K562 (cell line): ENCODE data around the gene C1QTNF3. TPM values are rescaled to one million over a fixed set of nuclear protein-coding genes. Genes with fewer than 3 reads are reported as not detected.

Experiments used
- ATAC-seq: fragments of 200-7000 bp; cut with Tn5 transposase; 3 replicates; pipeline ENCODE4 v1.9.1; 2020; ENCODE audit warnings: moderate library complexity
- BruUV-seq: library from RNA; stranded (reverse); fragments of 400-500 nt; replicated peaks from 2 replicates; lab custom pipeline; 2021; lab: Mats Ljungman, UMichigan
- CTCF ChIA-PET: fragments of 300-600 bp; formaldehyde crosslinking; extraction: SDS; loops from one replicate; lab custom pipeline; 2021; ENCODE audit warnings: low intra/inter-chr PET ratio; lab: Yijun Ruan, JAX
- POLR2A ChIA-PET: fragments of 300-600, 350-650 bp; sonication (Branson Sonifier 250); formaldehyde crosslinking; extraction: SDS; loops from one replicate; lab custom pipeline; 2021; ENCODE audit warnings: antibody characterized with exemption, inconsistent platforms; lab: Yijun Ruan, JAX
- DNase-seq, 4 experiments: peaks; one replicate each; pipeline versions ENCODE4 v3.0.0 to v3.0.0-alpha.2; 2011 to 2018; ENCODE audit warnings: low spot score in 3 of 4, mixed read lengths in 3 of 4; ENCODE audit errors: extremely low read depth in 1 of 4
- FAIRE-seq: peaks from 2 replicates; lab custom pipeline; 2011; peaks lifted over from hg19 to GRCh38; lab: Jason Lieb, UNC
- H2AFZ ChIP-seq: 2 replicates; pipeline ENCODE4 v1.6.0; 2011; ENCODE audit warnings: low read depth, low read length, control low read depth, inconsistent platforms
- H3K27ac ChIP-seq: fragments of 200-600 bp; 3 replicates; pipeline ENCODE4 v1.8.0; 2011; ENCODE audit warnings: low read depth, mild to moderate bottlenecking, control low read depth, inconsistent platforms, low read length, moderate library complexity, mixed read lengths; ENCODE audit errors: extremely low read depth
- H3K27me3 ChIP-seq, 2 experiments: fragments of 300-600 bp in 1 of 2; 2 replicates in 1 of 2; 3 replicates in 1 of 2; pipeline versions ENCODE4 v1.6.0 to v1.8.0; 2011; ENCODE audit warnings: inconsistent platforms in 2 of 2, low read length in 2 of 2, mild to moderate bottlenecking in 1 of 2, mixed read lengths in 1 of 2, moderate library complexity in 1 of 2; ENCODE audit not compliant: control insufficient read depth in 2 of 2, insufficient read depth in 2 of 2
- H3K36me3 ChIP-seq: fragments of 300-600 bp; 3 replicates; pipeline ENCODE4 v1.8.0; 2011; ENCODE audit warnings: mild to moderate bottlenecking, low read length, inconsistent platforms; ENCODE audit not compliant: control insufficient read depth, insufficient read depth
- H3K4me1 ChIP-seq, 2 experiments: fragments of 200-600 bp in 1 of 2; replicated peaks in 1 of 2; 2 replicates in 1 of 2; 3 replicates in 1 of 2; pipeline versions ENCODE4 v1.5.1 to v1.8.0; 2011; ENCODE audit warnings: inconsistent platforms in 2 of 2, low read length in 2 of 2, mild to moderate bottlenecking in 1 of 2, mixed read lengths in 1 of 2, moderate library complexity in 1 of 2; ENCODE audit not compliant: control insufficient read depth in 2 of 2, insufficient read depth in 2 of 2
- H3K4me2 ChIP-seq: 2 replicates; pipeline ENCODE4 v1.6.1; 2011; ENCODE audit warnings: low read length, control low read depth, inconsistent platforms, mixed read lengths; ENCODE audit not compliant: insufficient read depth
- H3K4me3 ChIP-seq: fragments of 200-600 bp; sonication (generic), shearing (Covaris generic); 2 replicates; pipeline ENCODE4 v1.5.1; 2016; ENCODE audit warnings: control low read depth, inconsistent platforms
- H3K79me2 ChIP-seq: fragments of 200-600 bp; 3 replicates; pipeline ENCODE4 v1.8.0; 2011; ENCODE audit warnings: low read length, inconsistent platforms; ENCODE audit not compliant: control insufficient read depth, insufficient read depth
- H3K9ac ChIP-seq, 2 experiments: 2 replicates each; pipeline versions ENCODE4 v1.6.0 to v1.6.1; 2011; ENCODE audit warnings: low read depth in 2 of 2, low read length in 2 of 2, control low read depth in 1 of 2, inconsistent platforms in 1 of 2, mild to moderate bottlenecking in 1 of 2, mixed read lengths in 1 of 2; ENCODE audit not compliant: insufficient read depth in 1 of 2
- H3K9me1 ChIP-seq: one replicate; pipeline ENCODE4 v1.6.0; 2011; ENCODE audit warnings: inconsistent platforms, mild to moderate bottlenecking, low read length, moderate library complexity; ENCODE audit not compliant: control insufficient read depth, insufficient read depth
- H3K9me3 ChIP-seq: replicated peaks from 2 replicates; pipeline ENCODE4 v1.5.1; 2011; ENCODE audit warnings: low read depth, low read length, inconsistent platforms; ENCODE audit not compliant: control insufficient read depth, insufficient read depth
- H4K20me1 ChIP-seq: replicated peaks from 2 replicates; pipeline ENCODE4 v1.6.1; 2011; ENCODE audit warnings: low read length, inconsistent platforms, mixed read lengths; ENCODE audit not compliant: control insufficient read depth, insufficient read depth
- ARHGAP35 ChIP-seq: fragments of 450-650 bp; IDR thresholded peaks from 2 replicates; pipeline ENCODE4 v1.6.1; 2018; ENCODE audit not compliant: partially characterized antibody
- ARID2 ChIP-seq: fragments of 450-650 bp; IDR thresholded peaks from 2 replicates; pipeline ENCODE4 v1.6.1; 2017; ENCODE audit warnings: antibody characterized with exemption, mild to moderate bottlenecking
- HSF4 ChIP-seq: fragments of 250-450 bp; sonication (Bioruptor Pico); IDR thresholded peaks from 2 replicates; pipeline ENCODE4 v2.1.2; 2022; ENCODE audit warnings: mild to moderate bottlenecking, moderate library complexity, borderline replicate concordance
- MEIS2 ChIP-seq: fragments of 450-650 bp; IDR thresholded peaks from 2 replicates; pipeline ENCODE4 v1.6.1; 2014; ENCODE audit warnings: mild to moderate bottlenecking; ENCODE audit not compliant: partially characterized antibody
- POLR3G ChIP-seq: IDR thresholded peaks from 2 replicates; pipeline ENCODE4 v1.6.1; 2011; ENCODE audit not compliant: insufficient read length, insufficient replicate concordance; ENCODE audit errors: extremely low read depth
- SRSF3 ChIP-seq: fragments of 200-400 bp; formaldehyde crosslinking; IDR thresholded peaks from 2 replicates; pipeline ENCODE4 v1.6.1; 2016; ENCODE audit warnings: mild to moderate bottlenecking, low read length, moderate library complexity; ENCODE audit not compliant: insufficient read depth
- TRIM24 ChIP-seq, 2 experiments: fragments of 450-650 bp; IDR thresholded peaks; 2 replicates each; pipeline ENCODE4 v1.6.1; 2016
- ZNF165 ChIP-seq: fragments of 250-450 bp; sonication (Bioruptor Pico); IDR thresholded peaks from 2 replicates; pipeline ENCODE4 v1.4.0; 2020; ENCODE audit warnings: borderline replicate concordance
- WGBS: fragments of 100-300 bp; shearing (Covaris generic); methylation state at CpG from one replicate; pipeline ENCODE4 v1.1.6; 2016; ENCODE audit warnings: low coverage, mixed read lengths; ENCODE audit not compliant: insufficient coverage; ENCODE audit errors: missing lambda C conversion rate; 5-methylcytosine and 5-hydroxymethylcytosine counted together
- in situ Hi-C: fragments of 300-500 bp; cut with MboI; formaldehyde crosslinking; loops from 4 replicates; pipeline ENCODE4 v1.15.0; 2018; ENCODE audit warnings: inconsistent platforms, mixed read lengths
- intact Hi-C: fragments of 100-400 bp; cut with micrococcal nuclease; formaldehyde crosslinking; loops from 2 replicates; pipeline ENCODE4 v1.14.2; 2022
- polyA plus RNA-seq, 8 experiments: library from polyadenylated mRNA; depleted of rRNA in 4 of 8; stranded (reverse) in 5 of 8; unstranded in 3 of 8; fragments of >200 nt; fragmentation: Nextera tagmentation in 2 of 8; fragmentation: Illumina TruSeq in 1 of 8; extraction: Ambion mirVana in 2 of 8; extraction: Trizol in 1 of 8; gene quantifications; 2 replicates each; pipeline versions ENCODE4 v1.2.1 to v1.2.3, GENCODE V29; 2011 to 2014; ENCODE audit warnings: inconsistent platforms in 1 of 8, missing spikeins in 1 of 8
- total RNA-seq, 7 experiments: library from RNA; depleted of rRNA in 6 of 7; stranded (reverse); fragments of >200 nt in 6 of 7; fragmentation: Illumina TruSeq in 2 of 7; extraction: Trizol in 2 of 7; gene quantifications; 2 replicates each; pipeline versions ENCODE4 v1.2.1 to v1.2.3, GENCODE V29; 2011 to 2021; ENCODE audit warnings: low replicate concordance in 1 of 7
- TF ChIP-seq, protein P1 (sequence below): sonication (generic); formaldehyde crosslinking; IDR thresholded peaks from 2 replicates; pipeline ENCODE4 v1.8.1; 2023; ENCODE audit warnings: mild to moderate bottlenecking, missing genetic modification reagents, moderate library complexity
- TF ChIP-seq, protein P2 (sequence below): fragments of 250-450 bp; sonication (Bioruptor Pico); IDR thresholded peaks from 2 replicates; pipeline ENCODE4 v1.8.0; 2021; ENCODE audit warnings: borderline replicate concordance, mild to moderate bottlenecking, moderate library complexity; ENCODE audit not compliant: poor library complexity, severe bottlenecking
- TF ChIP-seq, protein P3 (sequence below): fragments of 450-650 bp; formaldehyde crosslinking; IDR thresholded peaks from 2 replicates; pipeline ENCODE4 v1.4.0; 2020; ENCODE audit warnings: mild to moderate bottlenecking

C1QTNF3 gene
- total and polyA plus RNA-seq, 9 of the 15 experiments (the other 6 are each of a cell fraction or from before 2014, with no cell fraction given): 0.51 to 3.3 (median 2.0) TPM

DNA sequence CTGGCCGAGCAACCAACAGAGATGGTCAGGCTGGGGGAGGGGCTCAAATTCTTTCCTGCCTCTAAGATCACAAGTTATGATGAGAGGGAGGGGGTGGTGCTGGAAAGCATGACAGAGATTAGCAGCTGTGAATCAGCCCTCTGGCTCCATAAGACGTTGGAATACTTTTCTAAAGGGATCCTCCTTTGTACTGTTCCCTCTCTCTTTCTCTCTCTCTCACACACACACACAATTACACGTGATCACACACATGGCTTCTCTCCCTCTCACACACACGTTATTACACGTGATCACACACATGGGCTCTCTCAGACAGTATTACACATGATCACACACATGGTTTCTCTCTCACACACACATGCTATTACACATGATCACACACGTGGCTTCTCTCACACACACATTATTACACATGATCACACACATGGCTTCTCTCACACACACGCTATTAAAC is 58.3 kb downstream of the C1QTNF3 start, which contains the start of gene SLC45A2 (continued):
- TF ChIP-seq, protein P1, sequence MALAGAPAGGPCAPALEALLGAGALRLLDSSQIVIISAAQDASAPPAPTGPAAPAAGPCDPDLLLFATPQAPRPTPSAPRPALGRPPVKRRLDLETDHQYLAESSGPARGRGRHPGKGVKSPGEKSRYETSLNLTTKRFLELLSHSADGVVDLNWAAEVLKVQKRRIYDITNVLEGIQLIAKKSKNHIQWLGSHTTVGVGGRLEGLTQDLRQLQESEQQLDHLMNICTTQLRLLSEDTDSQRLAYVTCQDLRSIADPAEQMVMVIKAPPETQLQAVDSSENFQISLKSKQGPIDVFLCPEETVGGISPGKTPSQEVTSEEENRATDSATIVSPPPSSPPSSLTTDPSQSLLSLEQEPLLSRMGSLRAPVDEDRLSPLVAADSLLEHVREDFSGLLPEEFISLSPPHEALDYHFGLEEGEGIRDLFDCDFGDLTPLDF (CRISPR knock-in tag): no peak
- TF ChIP-seq TRIM24 (IDR thresholded peaks at IDR 0.05) (0 out of 4 replicates have a peak, but pooled peaks of 1 of the 2 experiments have one; percentile 14), ARHGAP35 (no peak), MEIS2 (peak; percentile 4)

DNA sequence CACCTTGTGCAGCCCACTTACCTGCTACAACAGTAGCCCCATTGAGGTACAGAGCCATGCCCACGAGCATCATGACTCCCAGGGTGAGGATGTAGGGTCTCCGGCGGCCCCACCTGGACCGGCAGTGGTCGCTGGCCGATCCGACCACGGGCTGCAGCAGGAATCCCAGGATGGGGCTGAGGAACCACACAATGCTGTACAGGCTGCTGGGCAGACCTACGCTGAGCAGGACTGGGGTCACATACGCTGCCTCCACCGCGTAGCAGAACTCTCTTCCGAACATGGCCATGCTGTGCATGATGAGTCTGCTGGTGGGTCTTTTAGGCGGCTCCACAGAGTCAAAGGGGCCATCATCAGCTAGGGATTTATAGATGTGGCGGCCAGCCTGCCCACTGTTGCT is 58.8 kb downstream of the C1QTNF3 start:
- intact Hi-C loops (no loop called here), in situ Hi-C loops (no loop called here)
- no peak for FAIRE-seq
- Histone ChIP-seq H3K79me2 (no peaks in the 10 kb centered on the region), H3K36me3 (no peaks in the 10 kb centered on the region), H2AFZ (peak overlapping the region; percentile 71), H3K27me3 (peaks cover 9 to 11% of the 10 kb centered on the region in 2 experiments; a peak in 4 of 5 replicates), H4K20me1 (no peaks in the 10 kb centered on the region), H3K4me2 (peak overlapping the region; percentile 60; the same call in 1 of the 2 replicates), H3K27ac (no peak overlapping the region), H3K4me3 (no peak overlapping the region), H3K9me3 (peaks cover 5% of the 10 kb centered on the region; the same call in 1 of the 2 replicates), H3K9ac (0 out of 4 replicates have a peak overlapping the region, but pooled peaks of 1 of the 2 experiments have one; percentile 15), H3K4me1 (peaks cover 6 to 14% of the 10 kb centered on the region in 2 experiments; a peak in 4 of 5 replicates), H3K9me1 (no peaks in the 10 kb centered on the region)
- DNase-seq: no peak
- TF ChIP-seq HSF4 (no peak), SRSF3 (no peak), ZNF165 (no peak), POLR3G (no peak), ARID2 (no peak)
- TF ChIP-seq, protein P2, sequence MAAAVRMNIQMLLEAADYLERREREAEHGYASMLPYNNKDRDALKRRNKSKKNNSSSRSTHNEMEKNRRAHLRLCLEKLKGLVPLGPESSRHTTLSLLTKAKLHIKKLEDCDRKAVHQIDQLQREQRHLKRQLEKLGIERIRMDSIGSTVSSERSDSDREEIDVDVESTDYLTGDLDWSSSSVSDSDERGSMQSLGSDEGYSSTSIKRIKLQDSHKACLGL (CRISPR knock-in tag): no peak
- TF ChIP-seq, protein P3, sequence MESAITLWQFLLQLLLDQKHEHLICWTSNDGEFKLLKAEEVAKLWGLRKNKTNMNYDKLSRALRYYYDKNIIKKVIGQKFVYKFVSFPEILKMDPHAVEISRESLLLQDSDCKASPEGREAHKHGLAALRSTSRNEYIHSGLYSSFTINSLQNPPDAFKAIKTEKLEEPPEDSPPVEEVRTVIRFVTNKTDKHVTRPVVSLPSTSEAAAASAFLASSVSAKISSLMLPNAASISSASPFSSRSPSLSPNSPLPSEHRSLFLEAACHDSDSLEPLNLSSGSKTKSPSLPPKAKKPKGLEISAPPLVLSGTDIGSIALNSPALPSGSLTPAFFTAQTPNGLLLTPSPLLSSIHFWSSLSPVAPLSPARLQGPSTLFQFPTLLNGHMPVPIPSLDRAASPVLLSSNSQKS (CRISPR knock-in tag): no peak
- BruUV-seq: no TSS peak
- CTCF ChIA-PET: no interaction called here
- ATAC-seq: peak; percentile 53
- 13% methylated on average over 15 of the region's 15 CpGs for WGBS
- POLR2A ChIA-PET: no interaction called here
